HG03469 (cell line): ENCODE results near the gene CLEC18A.
"Not testable (repeated sequence)": the region's sequence is repeated elsewhere in the genome, so short reads cannot be mapped to it uniquely, and the experiment has no call there.

Experiments used
- ATAC-seq: cut with Tn5 transposase; IDR thresholded peaks from one replicate; pipeline ENCODE4 v1.9.1; 2021; ENCODE audit warnings: mild to moderate bottlenecking, moderate library complexity, moderate number of reproducible peaks; ENCODE audit not compliant: unreplicated experiment

Gene CLEC18A

GRCh38 chr16:69929480-69929879 lies 21.7 kb upstream of the CLEC18A start:
- ATAC-seq: no peak

GRCh38 chr16:69930117-69930776 lies 20.9 kb upstream of the CLEC18A start:
- no peak for ATAC-seq

GRCh38 chr16:69931631-69932030 lies 19.5 kb upstream of the CLEC18A start:
- no peak for ATAC-seq

GRCh38 chr16:69932228-69932627 lies 18.9 kb upstream of the CLEC18A start:
- no peak for ATAC-seq

GRCh38 chr16:69932691-69933392 lies 18.3 kb upstream of the CLEC18A start:
- no peak for ATAC-seq

GRCh38 chr16:69934044-69934443 lies 17.1 kb upstream of the CLEC18A start:
- no peak for ATAC-seq

GRCh38 chr16:69934751-69935150 lies 16.4 kb upstream of the CLEC18A start:
- ATAC-seq: no peak

- no peak for ATAC-seq
These were observed 15.8 kb upstream of the CLEC18A start for GRCh38 chr16:69935278-69935711.

GRCh38 chr16:69935740-69936139 lies 15.4 kb upstream of the CLEC18A start:
- no peak for ATAC-seq

- ATAC-seq: no peak
These were observed 14.9 kb upstream of the CLEC18A start for GRCh38 chr16:69936252-69936651.

- no peak for ATAC-seq
These were observed 14.4 kb upstream of the CLEC18A start for GRCh38 chr16:69936751-69937211.

GRCh38 chr16:69937465-69937951 lies 13.6 kb upstream of the CLEC18A start:
- no peak for ATAC-seq

GRCh38 chr16:69938981-69939820 lies 11.9 kb upstream of the CLEC18A start:
- ATAC-seq: no peak

GRCh38 chr16:69939821-69940585 lies 11.1 kb upstream of the CLEC18A start:
- no peak for ATAC-seq

- no peak for ATAC-seq
These were observed 10.5 kb upstream of the CLEC18A start for GRCh38 chr16:69940676-69941075.

- no peak for ATAC-seq
These were observed 9.7 kb upstream of the CLEC18A start for GRCh38 chr16:69941251-69942098.

GRCh38 chr16:69942099-69942491 lies 9.0 kb upstream of the CLEC18A start:
- ATAC-seq: no peak

- no peak for ATAC-seq
These were observed 8.4 kb upstream of the CLEC18A start for GRCh38 chr16:69942627-69943170.

- ATAC-seq: not testable (repeated sequence)
These were observed 7.7 kb upstream of the CLEC18A start for GRCh38 chr16:69943241-69944036.
